ENCODE measurements around the gene MRTFA. TPM values are rescaled to one million over a fixed set of nuclear protein-coding genes. Genes with fewer than 3 reads are reported as not detected.
A peak's percentile ranks its signal among the peaks of the same experiment; 100 is the strongest.

Gene MRTFA
- total RNA-seq, 1 donor: 34.0 TPM

DNA sequence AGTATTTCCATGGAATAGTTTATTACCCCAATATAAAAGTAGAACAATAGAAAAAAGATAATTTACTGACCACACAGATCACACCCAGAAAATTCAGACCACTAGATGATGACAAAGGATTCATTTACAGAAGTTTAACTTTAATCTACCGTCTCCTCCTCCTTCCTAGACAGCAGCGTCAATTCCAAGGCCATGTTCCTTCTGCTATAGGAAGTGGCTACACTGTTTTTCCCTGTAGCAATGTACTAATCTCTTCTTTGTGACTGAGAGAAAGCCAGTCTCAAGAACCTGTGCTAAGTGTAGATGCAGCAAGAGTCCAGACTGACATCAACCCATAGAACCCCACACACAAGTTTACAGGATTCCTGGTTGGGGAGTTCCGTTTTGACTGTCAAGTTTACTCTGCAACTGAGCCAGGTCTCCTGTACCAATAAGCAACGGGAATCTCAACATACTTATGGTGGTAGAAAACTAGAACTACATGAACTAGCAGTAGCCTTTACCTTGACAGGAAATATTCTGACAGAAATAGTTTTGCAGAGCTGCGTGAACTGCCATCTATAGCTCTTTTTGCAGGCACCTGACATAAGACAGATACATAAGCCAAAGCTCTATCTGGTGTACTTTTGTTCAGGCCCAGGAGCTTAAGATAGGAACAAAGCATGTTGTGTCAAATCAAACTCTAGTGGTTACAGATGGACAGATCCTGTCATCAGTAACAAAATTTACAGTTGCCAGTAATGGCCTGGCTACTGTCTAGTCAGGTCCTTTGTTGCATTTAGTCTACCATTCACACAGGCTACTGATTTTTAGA lies 42.9 kb downstream of the MRTFA start:
- Histone ChIP-seq H4K20me1 (ENCODE audit: insufficient read depth, low read length) (peaks cover 49% of the 10 kb centered on the region), H3K4me3 (ENCODE audit: insufficient read depth, low read length) (no peak overlapping the region), H3K79me2 (ENCODE audit: insufficient read depth, low read length) (peaks cover 84% of the 10 kb centered on the region), H3K27me3 (ENCODE audit: insufficient read depth, low read length) (no peaks in the 10 kb centered on the region), H3K27ac (ENCODE audit: low read depth, low read length) (no peak overlapping the region), H3K4me1 (ENCODE audit: insufficient read depth, low read length) (peaks cover 34% of the 10 kb centered on the region), H3K4me2 (ENCODE audit: insufficient read depth, low read length) (no peak overlapping the region), H3K9me3 (ENCODE audit: low read depth, low read length) (no peaks in the 10 kb centered on the region), H3K36me3 (ENCODE audit: insufficient read depth, low read length) (no peaks in the 10 kb centered on the region), H2AFZ (ENCODE audit: low read length) (no peak overlapping the region)
- DNase-seq (ENCODE audit: insufficient read length, low spot score, missing footprints): no peak
- TF ChIP-seq, protein P1, sequence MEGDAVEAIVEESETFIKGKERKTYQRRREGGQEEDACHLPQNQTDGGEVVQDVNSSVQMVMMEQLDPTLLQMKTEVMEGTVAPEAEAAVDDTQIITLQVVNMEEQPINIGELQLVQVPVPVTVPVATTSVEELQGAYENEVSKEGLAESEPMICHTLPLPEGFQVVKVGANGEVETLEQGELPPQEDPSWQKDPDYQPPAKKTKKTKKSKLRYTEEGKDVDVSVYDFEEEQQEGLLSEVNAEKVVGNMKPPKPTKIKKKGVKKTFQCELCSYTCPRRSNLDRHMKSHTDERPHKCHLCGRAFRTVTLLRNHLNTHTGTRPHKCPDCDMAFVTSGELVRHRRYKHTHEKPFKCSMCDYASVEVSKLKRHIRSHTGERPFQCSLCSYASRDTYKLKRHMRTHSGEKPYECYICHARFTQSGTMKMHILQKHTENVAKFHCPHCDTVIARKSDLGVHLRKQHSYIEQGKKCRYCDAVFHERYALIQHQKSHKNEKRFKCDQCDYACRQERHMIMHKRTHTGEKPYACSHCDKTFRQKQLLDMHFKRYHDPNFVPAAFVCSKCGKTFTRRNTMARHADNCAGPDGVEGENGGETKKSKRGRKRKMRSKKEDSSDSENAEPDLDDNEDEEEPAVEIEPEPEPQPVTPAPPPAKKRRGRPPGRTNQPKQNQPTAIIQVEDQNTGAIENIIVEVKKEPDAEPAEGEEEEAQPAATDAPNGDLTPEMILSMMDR (IDR thresholded peaks at IDR 0.05; ENCODE audit: extremely low read depth, low read depth, low read length): no peak

DNA sequence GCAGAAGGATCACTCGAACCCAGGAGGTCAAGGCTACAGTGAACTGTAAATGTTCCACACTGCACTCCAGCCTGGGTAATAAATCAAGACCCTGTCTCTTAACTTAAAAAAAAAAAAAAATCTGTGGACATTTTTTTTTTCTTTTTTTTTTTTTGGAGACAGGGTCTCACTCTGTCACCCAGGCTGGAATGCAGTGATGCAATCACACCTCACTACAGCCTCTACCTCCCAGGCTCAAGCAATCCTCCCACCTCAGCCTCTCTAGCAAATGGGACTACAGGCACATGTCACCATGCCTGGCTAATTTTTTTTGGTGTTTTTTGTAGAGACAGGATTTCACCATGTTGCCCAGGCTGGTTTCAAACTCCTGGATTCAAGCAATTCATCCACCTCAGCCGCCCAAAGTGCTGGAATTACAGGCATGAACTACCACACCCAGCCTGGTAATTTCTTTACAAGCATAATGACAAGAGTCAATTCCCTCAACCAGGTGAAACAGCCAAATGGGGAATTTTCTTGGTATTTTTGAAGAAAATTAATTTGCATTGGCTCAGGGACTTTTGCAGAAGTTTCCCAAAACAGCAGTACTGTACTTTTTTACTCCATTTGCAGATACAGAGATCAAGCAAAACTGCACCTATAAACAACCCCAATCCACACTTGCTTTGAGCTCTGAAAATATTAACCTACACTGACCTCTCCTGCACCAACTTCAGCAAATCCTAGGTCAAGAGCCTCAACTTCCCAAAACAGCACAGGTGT lies 44.0 kb downstream of the MRTFA start:
- Histone ChIP-seq H2AFZ (ENCODE audit: low read length) (no peak overlapping the region), H3K79me2 (ENCODE audit: insufficient read depth, low read length) (peaks cover 88% of the 10 kb centered on the region), H4K20me1 (ENCODE audit: insufficient read depth, low read length) (peaks cover 49% of the 10 kb centered on the region), H3K27ac (ENCODE audit: low read depth, low read length) (no peak overlapping the region), H3K36me3 (ENCODE audit: insufficient read depth, low read length) (no peaks in the 10 kb centered on the region), H3K4me2 (ENCODE audit: insufficient read depth, low read length) (no peak overlapping the region), H3K9me3 (ENCODE audit: low read depth, low read length) (no peaks in the 10 kb centered on the region), H3K27me3 (ENCODE audit: insufficient read depth, low read length) (no peaks in the 10 kb centered on the region), H3K4me1 (ENCODE audit: insufficient read depth, low read length) (peaks cover 26% of the 10 kb centered on the region), H3K4me3 (ENCODE audit: insufficient read depth, low read length) (no peak overlapping the region)
- TF ChIP-seq, protein P1 (IDR thresholded peaks at IDR 0.05; ENCODE audit: extremely low read depth, low read depth, low read length): no peak
- DNase-seq (ENCODE audit: insufficient read length, low spot score, missing footprints): no peak

DNA sequence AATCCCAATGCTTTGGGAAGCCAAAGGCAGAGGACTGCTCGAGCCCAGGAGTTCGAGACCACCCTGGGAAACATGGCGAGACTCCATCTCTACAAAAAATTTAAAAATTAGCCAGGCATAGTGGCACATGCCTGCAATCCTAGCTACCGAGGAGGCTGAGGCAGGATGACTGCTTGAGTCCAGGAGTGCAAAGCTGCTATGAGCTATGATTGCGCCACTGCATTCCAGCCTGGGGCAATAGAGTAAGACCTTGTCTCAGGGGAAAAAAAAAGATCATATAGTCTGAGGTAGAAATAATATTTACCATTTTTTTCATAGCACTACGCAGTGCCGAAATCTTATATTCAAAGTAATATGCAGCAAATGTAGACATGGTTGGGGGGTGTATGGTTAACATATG lies 47.8 kb downstream of the MRTFA start:
- DNase-seq (ENCODE audit: insufficient read length, low spot score, missing footprints): no peak
- Histone ChIP-seq H3K4me3 (ENCODE audit: insufficient read depth, low read length) (no peak overlapping the region), H3K27me3 (ENCODE audit: insufficient read depth, low read length) (no peaks in the 10 kb centered on the region), H3K4me2 (ENCODE audit: insufficient read depth, low read length) (peak overlapping the region; percentile 4), H3K36me3 (ENCODE audit: insufficient read depth, low read length) (no peaks in the 10 kb centered on the region), H4K20me1 (ENCODE audit: insufficient read depth, low read length) (peaks cover 32% of the 10 kb centered on the region), H3K4me1 (ENCODE audit: insufficient read depth, low read length) (peaks cover 10% of the 10 kb centered on the region), H3K79me2 (ENCODE audit: insufficient read depth, low read length) (peaks cover 65% of the 10 kb centered on the region), H2AFZ (ENCODE audit: low read length) (no peak overlapping the region), H3K9me3 (ENCODE audit: low read depth, low read length) (no peaks in the 10 kb centered on the region), H3K27ac (ENCODE audit: low read depth, low read length) (no peak overlapping the region)
- TF ChIP-seq, protein P1 (IDR thresholded peaks at IDR 0.05; ENCODE audit: extremely low read depth, low read depth, low read length): no peak

DNA sequence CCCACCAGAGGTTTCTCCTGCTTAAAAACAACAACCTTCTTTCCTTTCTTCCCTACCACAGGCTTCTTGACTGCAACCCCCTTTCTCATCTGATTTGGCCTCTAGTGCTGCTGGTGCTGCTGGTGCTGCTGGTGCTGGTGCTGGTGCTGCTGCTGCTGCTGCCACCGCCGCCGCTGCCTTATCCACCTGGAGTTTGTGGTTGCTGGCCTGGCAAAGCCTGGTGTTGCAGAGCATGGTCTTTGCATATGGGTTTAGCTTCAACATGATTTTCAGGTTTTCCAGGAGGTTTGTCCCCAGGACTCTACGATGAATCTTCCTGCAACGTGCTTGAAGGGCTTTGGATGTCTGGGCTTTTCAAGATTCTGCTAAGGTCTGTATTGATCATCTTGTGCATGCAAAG lies 49.7 kb downstream of the MRTFA start:
- H3K9me3 ChIP-seq (ENCODE audit: low read depth, low read length): no peaks in the 10 kb centered on the region
- H3K4me2 ChIP-seq (ENCODE audit: insufficient read depth, low read length): no peak overlapping the region
- H3K36me3 ChIP-seq (ENCODE audit: insufficient read depth, low read length): no peaks in the 10 kb centered on the region
- TF ChIP-seq, protein P1 (IDR thresholded peaks at IDR 0.05; ENCODE audit: extremely low read depth, low read depth, low read length): no peak
- H4K20me1 ChIP-seq (ENCODE audit: insufficient read depth, low read length): peaks cover 18% of the 10 kb centered on the region
- H3K4me1 ChIP-seq (ENCODE audit: insufficient read depth, low read length): peaks cover 10% of the 10 kb centered on the region
- no peak overlapping the region for H3K27ac ChIP-seq (ENCODE audit: low read depth, low read length)
- H3K4me3 ChIP-seq (ENCODE audit: insufficient read depth, low read length): no peak overlapping the region
- no peaks in the 10 kb centered on the region for H3K27me3 ChIP-seq (ENCODE audit: insufficient read depth, low read length)
- no peak for DNase-seq (ENCODE audit: insufficient read length, low spot score, missing footprints)
- H3K79me2 ChIP-seq (ENCODE audit: insufficient read depth, low read length): peaks cover 62% of the 10 kb centered on the region
- no peak overlapping the region for H2AFZ ChIP-seq (ENCODE audit: low read length)

Data from osteoblast (primary cell).